Measurements from ENCODE around the gene RRAD.

GRCh38 chr16:66959704-66960161, 34.4 kb upstream of the RRAD start:
- no peak for TF ChIP-seq POLR2A (IDR thresholded peaks at IDR 0.05)
- TF ChIP-seq, protein P1, sequence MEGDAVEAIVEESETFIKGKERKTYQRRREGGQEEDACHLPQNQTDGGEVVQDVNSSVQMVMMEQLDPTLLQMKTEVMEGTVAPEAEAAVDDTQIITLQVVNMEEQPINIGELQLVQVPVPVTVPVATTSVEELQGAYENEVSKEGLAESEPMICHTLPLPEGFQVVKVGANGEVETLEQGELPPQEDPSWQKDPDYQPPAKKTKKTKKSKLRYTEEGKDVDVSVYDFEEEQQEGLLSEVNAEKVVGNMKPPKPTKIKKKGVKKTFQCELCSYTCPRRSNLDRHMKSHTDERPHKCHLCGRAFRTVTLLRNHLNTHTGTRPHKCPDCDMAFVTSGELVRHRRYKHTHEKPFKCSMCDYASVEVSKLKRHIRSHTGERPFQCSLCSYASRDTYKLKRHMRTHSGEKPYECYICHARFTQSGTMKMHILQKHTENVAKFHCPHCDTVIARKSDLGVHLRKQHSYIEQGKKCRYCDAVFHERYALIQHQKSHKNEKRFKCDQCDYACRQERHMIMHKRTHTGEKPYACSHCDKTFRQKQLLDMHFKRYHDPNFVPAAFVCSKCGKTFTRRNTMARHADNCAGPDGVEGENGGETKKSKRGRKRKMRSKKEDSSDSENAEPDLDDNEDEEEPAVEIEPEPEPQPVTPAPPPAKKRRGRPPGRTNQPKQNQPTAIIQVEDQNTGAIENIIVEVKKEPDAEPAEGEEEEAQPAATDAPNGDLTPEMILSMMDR (IDR thresholded peaks at IDR 0.05): no peak
